Measurements from ENCODE around the gene IFIT1.

GRCh38 chr10:89454561-89455347, 62.3 kb downstream of the IFIT1 start:
- TF ChIP-seq CTCF (IDR thresholded peaks at IDR 0.05; ENCODE audit: extremely low read depth in 1 of 2, insufficient read depth in 1 of 2, low read depth in 1 of 2, low read length in 2 of 2) (no peak), MAX (IDR thresholded peaks at IDR 0.05; ENCODE audit: insufficient read depth, insufficient read length) (no peak), EZH2 (IDR thresholded peaks at IDR 0.05; ENCODE audit: borderline replicate concordance, low read depth, low read length, severe bottlenecking) (no peak), GATA2 (IDR thresholded peaks at IDR 0.05; ENCODE audit: insufficient read depth, insufficient read length, low read depth, low read length) (no peak), POLR2AphosphoS5 (IDR thresholded peaks at IDR 0.05; ENCODE audit: insufficient read depth, low read depth, low read length) (no peak), POLR2A (IDR thresholded peaks at IDR 0.05; ENCODE audit: low read depth, low read length) (no peak), MYC (IDR thresholded peaks at IDR 0.05; ENCODE audit: low read depth, low read length) (no peak), FOS (IDR thresholded peaks at IDR 0.05; ENCODE audit: borderline replicate concordance, insufficient read depth, low read length) (no peak)

Measured in endothelial cell of umbilical vein (primary cell).